GM23338 (cell line): Measurements from ENCODE around the gene SAP130. TPM values are rescaled to one million over a fixed set of nuclear protein-coding genes. Genes with fewer than 3 reads are reported as not detected.

ENCODE experiments used
- ATAC-seq: fragments of 200-7000 bp; cut with Tn5 transposase; 3 replicates; pipeline ENCODE4 v1.9.1; 2020
- DNase-seq: peaks from one replicate; pipeline ENCODE4 v3.0.0-alpha.2; 2015; ENCODE audit warnings: low spot score
- H2AFZ ChIP-seq: fragments of 200-600 bp; sonication (generic); 2 replicates; pipeline ENCODE4 v1.8.0; 2016; ENCODE audit warnings: antibody characterized with exemption, mild to moderate bottlenecking, moderate library complexity
- H3F3A ChIP-seq: fragments of 200-600 bp; sonication (generic); replicated peaks from 2 replicates; pipeline ENCODE4 v1.8.0; 2017; ENCODE audit warnings: antibody characterized with exemption, mixed run types, low read depth
- H3K27ac ChIP-seq: fragments of 200-600 bp; sonication (generic); 2 replicates; pipeline ENCODE4 v1.6.1; 2016; ENCODE audit warnings: low read depth
- H3K27me3 ChIP-seq: fragments of 200-600 bp; sonication (generic); 2 replicates; pipeline ENCODE4 v1.8.0; 2016; ENCODE audit warnings: mild to moderate bottlenecking, mixed run types, moderate library complexity; ENCODE audit not compliant: insufficient read depth
- H3K36me3 ChIP-seq: fragments of 200-600 bp; sonication (generic); 2 replicates; pipeline ENCODE4 v1.8.0; 2016; ENCODE audit warnings: mild to moderate bottlenecking; ENCODE audit not compliant: insufficient read depth
- H3K4me1 ChIP-seq: fragments of 200-600 bp; sonication (generic); 2 replicates; pipeline ENCODE4 v1.8.0; 2016; ENCODE audit warnings: mild to moderate bottlenecking, moderate library complexity; ENCODE audit not compliant: insufficient read depth
- H3K4me2 ChIP-seq: fragments of 200-600 bp; sonication (generic); 2 replicates; pipeline ENCODE4 v1.7.1; 2017; ENCODE audit warnings: mixed run types
- H3K4me3 ChIP-seq: fragments of 200-600 bp; sonication (generic); 2 replicates; pipeline ENCODE4 v1.6.1; 2016; ENCODE audit warnings: mixed run types
- H3K79me2 ChIP-seq: fragments of 200-600 bp; sonication (generic); replicated peaks from 2 replicates; pipeline ENCODE4 v1.8.0; 2017; ENCODE audit warnings: mild to moderate bottlenecking; ENCODE audit not compliant: insufficient read depth
- H3K9me2 ChIP-seq: fragments of 200-600 bp; sonication (generic); 2 replicates; pipeline ENCODE4 v1.8.0; 2017; ENCODE audit not compliant: insufficient read depth
- H4K20me1 ChIP-seq: fragments of 200-600 bp; sonication (generic); replicated peaks from 2 replicates; pipeline ENCODE4 v1.8.0; 2017; ENCODE audit warnings: mild to moderate bottlenecking; ENCODE audit not compliant: insufficient read depth
- H3K27ac Mint-ChIP-seq: 2 replicates; pipeline ENCODE4 v1.8.0; 2020; ENCODE audit warnings: inconsistent platforms, mild to moderate bottlenecking, moderate library complexity, mixed read lengths
- H3K27me3 Mint-ChIP-seq: 3 replicates; pipeline ENCODE4 v1.8.0; 2022; ENCODE audit warnings: low read depth, mild to moderate bottlenecking, moderate library complexity, mixed read lengths, inconsistent platforms; ENCODE audit not compliant: insufficient read depth, poor library complexity
- H3K36me3 Mint-ChIP-seq: 3 replicates; pipeline ENCODE4 v1.8.0; 2021; ENCODE audit warnings: low read depth, mild to moderate bottlenecking, inconsistent platforms, moderate library complexity, mixed read lengths
- H3K4me1 Mint-ChIP-seq: 3 replicates; pipeline ENCODE4 v1.8.0; 2020; ENCODE audit warnings: mild to moderate bottlenecking, inconsistent platforms, mixed read lengths
- H3K4me3 Mint-ChIP-seq: 3 replicates; pipeline ENCODE4 v1.8.0; 2021; ENCODE audit warnings: moderate library complexity, mild to moderate bottlenecking, inconsistent platforms, mixed read lengths
- H3K9me3 Mint-ChIP-seq: 3 replicates; pipeline ENCODE4 v1.8.0; 2020; ENCODE audit warnings: moderate library complexity, mild to moderate bottlenecking, inconsistent platforms, mixed read lengths
- CREB1 ChIP-seq: fragments of 250-450 bp; sonication (Bioruptor Pico); IDR thresholded peaks from 2 replicates; pipeline ENCODE4 v1.5.0; 2020; ENCODE audit warnings: low read depth, mild to moderate bottlenecking, moderate library complexity
- CTCF ChIP-seq, 2 experiments: fragments of 200-600 bp in 1 of 2; sonication (generic) in 1 of 2; conservative IDR thresholded peaks; 2 replicates each; pipeline versions ENCODE4 v1.5.1 to v1.6.1; 2016 to 2017; ENCODE audit warnings: antibody characterized with exemption in 2 of 2, low read depth in 2 of 2, mild to moderate bottlenecking in 2 of 2, moderate library complexity in 1 of 2
- ETS1 ChIP-seq: IDR thresholded peaks from 2 replicates; pipeline ENCODE4 v1.6.1; 2016; ENCODE audit warnings: antibody characterized with exemption
- EZH2 ChIP-seq: fragments of 200-600 bp; sonication (generic); IDR thresholded peaks from one replicate; pipeline ENCODE4 v1.8.0; 2017; ENCODE audit warnings: antibody characterized with exemption, mild to moderate bottlenecking, low read depth; ENCODE audit not compliant: unreplicated experiment
- EZH2phosphoT487 ChIP-seq: fragments of 200-600 bp; sonication (generic); IDR thresholded peaks from one replicate; pipeline ENCODE4 v1.8.1; 2018; ENCODE audit warnings: antibody characterized with exemption; ENCODE audit not compliant: unreplicated experiment
- JUNB ChIP-seq: IDR thresholded peaks from one replicate; pipeline ENCODE4 v1.6.1; 2016; ENCODE audit warnings: antibody characterized with exemption; ENCODE audit not compliant: unreplicated experiment
- NANOG ChIP-seq: IDR thresholded peaks from 2 replicates; pipeline ENCODE4 v1.6.1; 2016; ENCODE audit warnings: antibody characterized with exemption, borderline replicate concordance
- POLR2AphosphoS5 ChIP-seq: IDR thresholded peaks from 2 replicates; pipeline ENCODE4 v1.6.1; 2016; ENCODE audit warnings: antibody characterized with exemption, low read depth
- REST ChIP-seq: IDR thresholded peaks from one replicate; pipeline ENCODE4 v1.6.1; 2018; ENCODE audit warnings: antibody characterized with exemption; ENCODE audit not compliant: unreplicated experiment
- STAT1 ChIP-seq: IDR thresholded peaks from one replicate; pipeline ENCODE4 v1.6.1; 2016; ENCODE audit warnings: antibody characterized with exemption; ENCODE audit not compliant: unreplicated experiment
- ZNF114 ChIP-seq: fragments of 250-450 bp; sonication (Bioruptor Pico); IDR thresholded peaks from 2 replicates; pipeline ENCODE4 v1.5.0; 2020; ENCODE audit warnings: mild to moderate bottlenecking, moderate library complexity
- ZNF331 ChIP-seq: fragments of 250-450 bp; sonication (Bioruptor Pico); IDR thresholded peaks from 2 replicates; pipeline ENCODE4 v1.5.0; 2020; ENCODE audit warnings: low read depth, mild to moderate bottlenecking, moderate library complexity
- ZNF462 ChIP-seq: fragments of 250-450 bp; sonication (Bioruptor Pico); IDR thresholded peaks from 2 replicates; pipeline ENCODE4 v1.5.0; 2020; ENCODE audit warnings: mild to moderate bottlenecking, moderate library complexity
- polyA plus RNA-seq: library from polyadenylated mRNA; unstranded; fragments of >200 nt; fragmentation: Nextera tagmentation; extraction: Ambion mirVana; gene quantifications from 2 replicates; pipeline ENCODE4 v1.2.1, GENCODE V29; 2016
- total RNA-seq: library from RNA; depleted of rRNA; stranded (reverse); fragments of >200 nt; shearing (Covaris generic); gene quantifications from 2 replicates; pipeline ENCODE4 v1.2.3, GENCODE V29; 2014

SAP130 gene
- total and polyA plus RNA-seq, 2 experiments from 2014 or later = 19.5 to 35.1 TPM

GRCh38 chr2:127953128-127953718 lies 74.6 kb downstream of the SAP130 start:
- TF ChIP-seq ZNF462 (CRISPR knock-in tag) (no peak), EZH2 (no peak), ZNF331 (CRISPR knock-in tag) (no peak), CREB1 (CRISPR knock-in tag) (no peak), ETS1 (no peak), POLR2AphosphoS5 (no peak), ZNF114 (CRISPR knock-in tag) (no peak), JUNB (no peak), STAT1 (no peak), EZH2phosphoT487 (no peak), CTCF (conservative IDR thresholded peaks at IDR 0.05; ENCODE audit: low read depth in 2 of 2) (no peak), NANOG (no peak), REST (no peak)
- Mint-ChIP-seq H3K36me3 (peaks cover 39% of the 10 kb centered on the region), H3K4me3 (no peak overlapping the region), H3K27me3 (no peaks in the 10 kb centered on the region), H3K4me1 (no peaks in the 10 kb centered on the region), H3K9me3 (no peaks in the 10 kb centered on the region), H3K27ac (no peak overlapping the region)
- no peak overlapping the region for H3K4me2 ChIP-seq
- no peaks in the 10 kb centered on the region for H3F3A ChIP-seq
- H3K4me3 ChIP-seq = no peak overlapping the region
- no peaks in the 10 kb centered on the region for H3K9me2 ChIP-seq
- H3K27me3 ChIP-seq = no peaks in the 10 kb centered on the region
- H3K36me3 ChIP-seq = peaks cover 33% of the 10 kb centered on the region
- DNase-seq = no peak
- no peak overlapping the region; the same call in 1 of the 2 replicates for H3K27ac ChIP-seq
- peaks cover 5% of the 10 kb centered on the region for H4K20me1 ChIP-seq
- H3K4me1 ChIP-seq = no peaks in the 10 kb centered on the region
- no peaks in the 10 kb centered on the region; the same call in 1 of the 2 replicates for H3K79me2 ChIP-seq
- no peak for ATAC-seq
- no peak overlapping the region for H2AFZ ChIP-seq
